Muscle layer of duodenum (tissue), 2 donors: Measurements from ENCODE around the gene GPLD1.

ENCODE experiments used
- H3K27ac ChIP-seq: one replicate; pipeline ENCODE4 v1.7.0; 2013; ENCODE audit warnings: mild to moderate bottlenecking, low read length
- H3K27me3 ChIP-seq: one replicate; pipeline ENCODE4 v1.7.0; 2013; ENCODE audit warnings: low read depth, mild to moderate bottlenecking, control low read depth, low read length
- H3K36me3 ChIP-seq, 2 donors: one replicate each; pipeline ENCODE4 v1.7.0; 2013; ENCODE audit warnings: low read length in 2 of 2, control low read depth in 1 of 2, mild to moderate bottlenecking in 1 of 2; ENCODE audit not compliant: insufficient read depth in 2 of 2, control insufficient read depth in 1 of 2
- H3K4me1 ChIP-seq, 2 donors: one replicate each; pipeline ENCODE4 v1.7.0; 2013; ENCODE audit warnings: low read length in 2 of 2, mild to moderate bottlenecking in 2 of 2, control low read depth in 1 of 2, moderate library complexity in 1 of 2; ENCODE audit not compliant: insufficient read depth in 2 of 2, control insufficient read depth in 1 of 2
- H3K4me3 ChIP-seq, 2 donors: one replicate each; pipeline ENCODE4 v1.7.0; 2013; ENCODE audit warnings: low read length in 2 of 2, low read depth in 1 of 2, mild to moderate bottlenecking in 1 of 2
- H3K9me3 ChIP-seq, 2 donors: one replicate each; pipeline ENCODE4 v1.7.0; 2013; ENCODE audit warnings: low read length in 2 of 2, control low read depth in 1 of 2, mild to moderate bottlenecking in 1 of 2; ENCODE audit not compliant: control insufficient read depth in 1 of 2
- donor health status: healthy.

GPLD1 gene

DNA sequence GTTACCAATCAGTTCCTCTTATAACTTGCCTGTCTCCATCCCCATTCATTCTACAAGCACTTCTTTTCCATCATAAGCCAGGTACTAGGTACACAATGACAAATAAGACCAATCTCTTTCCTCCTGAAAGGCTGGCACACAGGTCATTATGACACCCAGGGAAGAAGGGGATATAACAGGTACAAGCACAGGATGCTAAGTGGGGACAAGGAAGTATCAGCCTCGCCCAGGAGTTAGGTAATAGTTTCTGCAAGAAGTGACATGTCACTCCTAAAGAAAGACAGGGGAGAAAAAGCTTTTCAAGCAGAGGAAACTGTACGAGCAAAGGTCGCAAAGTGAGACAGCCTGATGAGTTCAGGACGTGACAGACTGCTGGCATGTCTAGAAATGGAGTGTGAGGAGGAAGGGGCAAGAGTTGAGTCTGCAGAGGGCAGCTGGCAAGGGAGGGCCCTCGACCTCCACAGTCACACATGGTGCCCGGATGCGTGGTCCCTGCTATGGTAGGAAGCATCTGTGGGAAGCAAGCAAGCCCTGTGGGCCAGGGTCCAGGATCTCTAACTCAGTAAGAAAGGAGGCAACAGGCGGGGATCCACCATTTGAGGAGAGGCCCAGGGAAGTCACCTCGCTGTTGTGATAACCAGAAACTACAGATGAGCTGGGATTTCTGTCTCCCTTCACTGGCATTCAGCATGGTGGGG is 40.4 kb downstream of the GPLD1 start:
- H3K27ac ChIP-seq = no peak overlapping the region
- no peak overlapping the region for H3K4me3 ChIP-seq
- H3K36me3 ChIP-seq = peaks cover 0 to 15% of the 10 kb centered on the region in 2 donors
- H3K27me3 ChIP-seq = no peaks in the 10 kb centered on the region
- no peaks in the 10 kb centered on the region for H3K9me3 ChIP-seq
- H3K4me1 ChIP-seq = no peaks in the 10 kb centered on the region

DNA sequence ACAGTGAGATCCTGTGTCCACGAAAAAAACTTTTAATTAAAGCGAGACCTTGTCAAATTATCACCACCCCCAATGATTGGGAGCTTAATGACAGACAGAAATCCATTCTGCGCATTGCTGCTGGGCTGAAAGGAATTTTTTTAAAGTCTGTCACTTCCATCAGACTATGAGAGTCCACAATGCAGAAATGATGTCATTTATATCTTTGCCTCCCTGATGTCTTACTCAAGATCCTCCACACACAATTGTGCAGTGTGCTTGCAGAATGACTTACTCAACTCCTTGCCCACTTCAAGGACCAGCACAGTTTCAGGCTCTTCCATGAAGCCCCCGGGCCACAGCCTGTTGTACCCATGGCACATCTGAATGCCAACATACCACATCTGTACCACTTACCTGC is 41.0 kb downstream of the GPLD1 start:
- Histone ChIP-seq H3K27ac (no peak overlapping the region), H3K4me1 (no peaks in the 10 kb centered on the region), H3K4me3 (no peak overlapping the region), H3K36me3 (peaks cover 0 to 13% of the 10 kb centered on the region in 2 donors), H3K27me3 (no peaks in the 10 kb centered on the region), H3K9me3 (no peaks in the 10 kb centered on the region)

GRCh38 chr6:24446670-24447069 is 42.7 kb downstream of the GPLD1 start:
- Histone ChIP-seq H3K4me3 (no peak overlapping the region), H3K27ac (no peak overlapping the region), H3K4me1 (no peaks in the 10 kb centered on the region), H3K27me3 (no peaks in the 10 kb centered on the region), H3K9me3 (no peaks in the 10 kb centered on the region), H3K36me3 (peaks cover 0 to 13% of the 10 kb centered on the region in 2 donors)

- Histone ChIP-seq H3K36me3 (peaks cover 0 to 13% of the 10 kb centered on the region in 2 donors), H3K27me3 (no peaks in the 10 kb centered on the region), H3K9me3 (no peaks in the 10 kb centered on the region), H3K4me1 (no peaks in the 10 kb centered on the region), H3K4me3 (no peak overlapping the region), H3K27ac (no peak overlapping the region)
Measured at GRCh38 chr6:24445704-24446103, 43.7 kb downstream of the GPLD1 start.

GRCh38 chr6:24444588-24444987 is 44.8 kb downstream of the GPLD1 start:
- Histone ChIP-seq H3K4me3 (no peak overlapping the region), H3K36me3 (peaks cover 0 to 19% of the 10 kb centered on the region in 2 donors), H3K9me3 (no peaks in the 10 kb centered on the region), H3K27me3 (no peaks in the 10 kb centered on the region), H3K27ac (no peak overlapping the region), H3K4me1 (no peaks in the 10 kb centered on the region)

DNA sequence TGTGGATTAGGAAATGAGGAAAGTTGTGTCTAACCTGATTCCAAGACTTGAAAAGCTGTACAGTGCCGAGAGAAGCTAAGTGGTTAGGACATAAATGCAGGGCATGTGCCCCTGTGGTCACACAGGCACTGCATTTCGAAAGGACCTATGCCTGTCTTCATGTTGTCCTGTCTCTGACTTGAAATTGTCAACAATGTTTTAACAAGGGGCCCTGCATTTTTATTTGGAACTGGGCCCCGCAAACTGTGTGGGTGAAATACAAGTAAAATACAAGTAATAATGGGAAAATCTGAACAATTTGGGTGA is 47.8 kb downstream of the GPLD1 start:
- Histone ChIP-seq H3K27me3 (no peaks in the 10 kb centered on the region), H3K4me3 (no peak overlapping the region), H3K9me3 (no peaks in the 10 kb centered on the region), H3K27ac (no peak overlapping the region), H3K4me1 (no peaks in the 10 kb centered on the region), H3K36me3 (peaks cover 0 to 25% of the 10 kb centered on the region in 2 donors)

- H3K27me3 ChIP-seq = no peaks in the 10 kb centered on the region
- H3K4me3 ChIP-seq = no peak overlapping the region
- H3K4me1 ChIP-seq = no peaks in the 10 kb centered on the region
- no peak overlapping the region for H3K27ac ChIP-seq
- H3K36me3 ChIP-seq = peaks cover 0 to 25% of the 10 kb centered on the region in 2 donors
- H3K9me3 ChIP-seq = no peaks in the 10 kb centered on the region
Measured at GRCh38 chr6:24440897-24441598, 48.3 kb downstream of the GPLD1 start.

DNA sequence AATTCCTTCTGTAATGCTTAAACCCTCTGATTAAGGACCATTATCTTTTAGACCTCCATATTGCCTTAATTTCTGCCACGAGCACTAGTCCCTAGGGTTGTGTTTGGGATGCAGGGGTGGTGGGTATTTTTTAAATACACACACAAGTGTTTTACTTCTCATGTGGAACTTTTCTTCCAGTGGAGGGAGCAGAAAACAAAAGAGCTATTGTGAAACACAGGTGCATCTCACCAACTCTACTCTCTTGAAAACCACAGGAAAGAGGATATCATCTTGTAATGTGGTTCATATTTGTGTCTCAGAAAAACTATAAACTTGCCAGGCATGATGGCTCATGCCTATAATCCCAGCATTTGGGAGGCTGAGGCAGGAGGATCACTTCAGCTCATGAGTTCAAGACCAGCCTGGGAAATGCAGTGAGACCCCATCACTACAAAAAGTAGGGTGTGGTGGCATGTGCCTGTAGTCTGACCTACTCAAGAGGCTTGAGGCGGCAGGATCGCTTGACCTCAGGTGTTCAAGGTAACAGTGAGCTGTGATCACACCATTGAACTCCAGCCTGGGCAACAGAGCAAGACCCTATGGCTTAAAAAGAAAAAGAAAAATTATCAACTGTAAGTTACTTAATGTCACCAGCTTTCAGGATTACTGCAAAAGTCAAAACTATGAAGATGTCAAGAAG is 49.4 kb downstream of the GPLD1 start:
- H3K4me1 ChIP-seq = no peaks in the 10 kb centered on the region
- H3K36me3 ChIP-seq = peaks cover 0 to 15% of the 10 kb centered on the region in 2 donors
- H3K27ac ChIP-seq = no peak overlapping the region
- H3K9me3 ChIP-seq = no peaks in the 10 kb centered on the region
- no peaks in the 10 kb centered on the region for H3K27me3 ChIP-seq
- H3K4me3 ChIP-seq = no peak overlapping the region

DNA sequence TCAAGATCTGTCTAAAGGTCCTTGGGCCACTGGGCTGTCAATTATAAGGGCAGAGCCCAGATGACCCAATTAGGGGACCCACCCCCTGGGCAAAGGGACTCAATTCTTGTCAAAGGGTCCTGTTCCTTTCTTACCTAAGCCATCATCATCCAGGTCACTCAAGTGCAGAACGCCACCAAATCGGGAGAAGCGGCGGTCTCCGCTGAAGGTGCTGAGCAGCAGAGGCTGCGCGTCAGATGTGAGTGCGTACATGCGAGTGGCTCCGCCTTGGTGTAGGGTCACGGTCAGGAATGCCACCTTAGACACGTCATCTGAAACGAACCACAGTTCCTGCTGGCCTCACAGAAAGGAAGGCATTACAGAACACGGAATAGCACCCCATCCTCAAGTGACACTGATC is 52.4 kb downstream of the GPLD1 start:
- Histone ChIP-seq H3K27me3 (no peaks in the 10 kb centered on the region), H3K4me1 (no peaks in the 10 kb centered on the region), H3K9me3 (no peaks in the 10 kb centered on the region), H3K4me3 (no peak overlapping the region), H3K36me3 (peaks cover 0 to 15% of the 10 kb centered on the region in 2 donors), H3K27ac (no peak overlapping the region)

GRCh38 chr6:24432611-24433010 is 56.8 kb downstream of the GPLD1 start:
- Histone ChIP-seq H3K9me3 (no peaks in the 10 kb centered on the region), H3K4me3 (no peak overlapping the region), H3K27ac (no peak overlapping the region), H3K27me3 (no peaks in the 10 kb centered on the region), H3K36me3 (peaks cover 0 to 8% of the 10 kb centered on the region in 2 donors), H3K4me1 (no peaks in the 10 kb centered on the region)

- H3K27me3 ChIP-seq = no peaks in the 10 kb centered on the region
- no peak overlapping the region for H3K27ac ChIP-seq
- H3K9me3 ChIP-seq = no peaks in the 10 kb centered on the region
- peaks cover under 1 to 3% of the 10 kb centered on the region in 2 donors for H3K36me3 ChIP-seq
- H3K4me3 ChIP-seq = no peak overlapping the region
- H3K4me1 ChIP-seq = no peaks in the 10 kb centered on the region
Measured at GRCh38 chr6:24431045-24431451, 58.3 kb downstream of the GPLD1 start.
